Neural crest cell (in vitro differentiated cells): ENCODE results near the gene FCHSD2. TPM values are rescaled to one million over a fixed set of nuclear protein-coding genes. Genes with fewer than 3 reads are reported as not detected.
A peak's percentile ranks its signal among the peaks of the same experiment; 100 is the strongest.

Experiments used
- DNase-seq: peaks from one replicate; pipeline ENCODE4 v3.0.0; 2021; ENCODE audit warnings: low read depth, mixed read lengths, low spot score
- H3K27ac Mint-ChIP-seq: one replicate; pipeline ENCODE4 v1.8.0; 2021; ENCODE audit warnings: mild to moderate bottlenecking, mixed read lengths; ENCODE audit not compliant: unreplicated experiment
- H3K27me3 Mint-ChIP-seq: 2 replicates; pipeline ENCODE4 v1.8.0; 2021; ENCODE audit warnings: low read depth, mild to moderate bottlenecking, mixed read lengths
- H3K36me3 Mint-ChIP-seq: 2 replicates; pipeline ENCODE4 v1.8.0; 2021; ENCODE audit warnings: low read depth, mild to moderate bottlenecking, mixed read lengths
- H3K4me1 Mint-ChIP-seq: 2 replicates; pipeline ENCODE4 v1.8.0; 2021; ENCODE audit warnings: mixed read lengths
- H3K4me3 Mint-ChIP-seq: one replicate; pipeline ENCODE4 v1.8.0; 2021; ENCODE audit warnings: mild to moderate bottlenecking, mixed read lengths
- H3K9me3 Mint-ChIP-seq: 2 replicates; pipeline ENCODE4 v1.8.0; 2021; ENCODE audit warnings: mixed read lengths
- CTCF ChIP-seq: fragments of 200-600 bp; sonication (generic); conservative IDR thresholded peaks from 2 replicates; pipeline ENCODE4 v1.5.0; 2021; ENCODE audit warnings: antibody characterized with exemption, mild to moderate bottlenecking
- total RNA-seq: library from RNA; stranded (reverse); gene quantifications from 2 replicates; pipeline ENCODE4 v1.2.1, GENCODE V29; 2021

FCHSD2 gene
- total RNA-seq, 1 donor from 2014 or later, result 34.4 TPM

DNA sequence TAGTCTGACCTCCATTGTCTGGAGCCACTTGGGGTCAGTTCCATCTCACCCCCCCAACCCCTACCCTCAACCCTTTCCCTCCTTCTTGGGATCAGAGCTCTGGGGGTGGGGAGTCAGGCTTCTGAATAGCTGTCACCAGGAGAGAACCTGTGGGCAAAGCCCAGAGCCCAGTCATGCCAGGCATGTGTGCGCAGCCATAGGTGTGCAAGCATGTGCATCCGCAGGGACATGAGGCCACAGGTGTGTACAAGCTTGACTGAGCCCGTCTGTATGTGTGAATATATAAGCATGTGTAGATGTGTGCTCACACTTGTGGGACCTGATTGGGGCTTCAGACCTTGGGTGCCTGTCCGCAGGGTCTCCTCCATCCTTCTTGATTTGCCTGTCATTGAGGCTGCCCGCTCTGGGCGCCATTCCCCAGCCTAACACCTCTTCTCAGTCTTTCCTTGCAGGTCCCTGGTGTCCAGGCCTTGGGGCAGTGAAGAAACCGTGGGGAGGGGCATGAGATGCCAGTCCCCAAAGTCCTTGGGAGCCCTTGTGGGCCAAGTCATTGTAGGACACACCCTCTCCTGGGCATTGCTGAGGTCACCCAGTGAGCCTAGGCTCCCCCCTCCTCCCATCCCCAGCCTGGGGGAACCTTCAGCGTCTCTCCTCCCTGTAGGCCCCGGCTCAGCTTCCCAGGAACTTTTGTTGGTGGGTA, 318.9 kb downstream of the FCHSD2 start:
- Mint-ChIP-seq H3K27me3 (peaks cover 7% of the 10 kb centered on the region), H3K36me3 (peaks cover 3% of the 10 kb centered on the region), H3K27ac (no peak overlapping the region), H3K4me3 (peak overlapping the region; percentile 78), H3K9me3 (no peaks in the 10 kb centered on the region), H3K4me1 (peaks cover 9% of the 10 kb centered on the region)
- no peak for DNase-seq
- TF ChIP-seq CTCF, result no peak

- peaks cover 9% of the 10 kb centered on the region for H3K4me1 Mint-ChIP-seq
- H3K27ac Mint-ChIP-seq, result peak overlapping the region; percentile 57
- peak overlapping the region; percentile 77 for H3K4me3 Mint-ChIP-seq
- peak; percentile 27 for TF ChIP-seq CTCF
- peaks cover 3% of the 10 kb centered on the region for H3K36me3 Mint-ChIP-seq
- peaks cover 7% of the 10 kb centered on the region for H3K27me3 Mint-ChIP-seq
- DNase-seq, result peak; percentile 94
- H3K9me3 Mint-ChIP-seq, result no peaks in the 10 kb centered on the region
These were observed 320.0 kb downstream of the FCHSD2 start for GRCh38 chr11:72821920-72822799.

- Mint-ChIP-seq H3K27me3 (peaks cover 7% of the 10 kb centered on the region), H3K36me3 (peaks cover 3% of the 10 kb centered on the region), H3K9me3 (no peaks in the 10 kb centered on the region), H3K4me1 (peaks cover 9% of the 10 kb centered on the region), H3K27ac (peak overlapping the region; percentile 57), H3K4me3 (peak overlapping the region; percentile 71)
- no peak for DNase-seq
- no peak for TF ChIP-seq CTCF
These were observed 320.7 kb downstream of the FCHSD2 start for GRCh38 chr11:72821221-72821919.

DNA sequence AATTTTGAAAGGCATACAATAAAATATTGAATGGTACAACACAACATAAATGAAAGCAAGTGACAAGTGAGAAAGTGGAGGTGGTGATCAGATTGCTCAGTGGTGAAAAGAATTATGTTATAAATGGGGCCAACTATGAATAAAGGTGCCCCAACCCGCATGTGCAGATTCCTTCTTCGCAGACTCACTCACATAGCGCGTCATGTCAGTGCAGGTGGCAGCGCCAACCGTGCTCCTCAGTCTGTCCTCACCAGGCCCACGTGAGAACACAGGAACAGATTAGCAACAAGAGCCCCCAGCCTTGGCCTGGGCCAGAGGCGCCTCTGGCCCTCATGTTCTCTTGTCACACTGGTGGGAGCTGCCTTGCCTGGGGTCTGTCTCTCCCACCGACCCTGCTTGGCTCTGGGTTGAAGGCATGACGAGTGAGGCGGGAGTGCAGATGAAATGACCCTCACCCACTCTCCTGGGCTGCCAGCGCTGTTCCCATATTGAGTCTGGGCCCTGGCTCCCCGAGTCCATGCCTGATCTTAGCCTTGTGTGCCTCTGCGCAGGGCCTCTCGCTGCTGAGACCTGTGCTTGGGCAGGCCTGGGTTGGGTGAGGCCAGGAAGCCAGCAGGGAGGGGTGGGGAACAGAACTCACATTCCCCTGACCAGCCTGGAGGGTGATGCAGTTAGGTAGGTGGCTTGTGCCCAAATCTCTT, 321.5 kb downstream of the FCHSD2 start:
- peaks cover 7% of the 10 kb centered on the region for H3K27me3 Mint-ChIP-seq
- no peak overlapping the region for H3K27ac Mint-ChIP-seq
- no peak for TF ChIP-seq CTCF
- H3K4me3 Mint-ChIP-seq, result peak overlapping the region; percentile 61
- no peak for DNase-seq
- H3K9me3 Mint-ChIP-seq, result no peaks in the 10 kb centered on the region
- peaks cover 3% of the 10 kb centered on the region for H3K36me3 Mint-ChIP-seq
- H3K4me1 Mint-ChIP-seq, result peaks cover 9% of the 10 kb centered on the region

GRCh38 chr11:72818971-72819370, 323.1 kb downstream of the FCHSD2 start:
- Mint-ChIP-seq H3K4me3 (peak overlapping the region; percentile 65), H3K27ac (no peak overlapping the region), H3K9me3 (no peaks in the 10 kb centered on the region), H3K36me3 (peaks cover 3% of the 10 kb centered on the region), H3K4me1 (peaks cover 15% of the 10 kb centered on the region), H3K27me3 (peaks cover 6% of the 10 kb centered on the region)
- no peak for DNase-seq
- TF ChIP-seq CTCF, result no peak
